HEK293 (cell line): ENCODE data around the gene RPS15.
A peak's percentile ranks its signal among the peaks of the same experiment; 100 is the strongest.

Experiments used
- CTCF ChIA-PET: fragments of 350-600 bp; formaldehyde crosslinking; extraction: SDS; loops from one replicate; lab custom pipeline; 2021; ENCODE audit warnings: antibody characterized with exemption; lab: Yijun Ruan, JAX
- POLR2A ChIA-PET: fragments of 300-600 bp; formaldehyde crosslinking; extraction: SDS; loops from one replicate; lab custom pipeline; 2020; ENCODE audit warnings: antibody characterized with exemption, inconsistent platforms; lab: Yijun Ruan, JAX
- H3K27ac ChIP-seq: fragments of 200-500 bp; sonication (Bioruptor generic); 2 replicates; pipeline ENCODE4 v1.5.1; 2014; ENCODE audit warnings: low read depth, low read length, control low read depth, inconsistent platforms; ENCODE audit errors: extremely low read depth
- H3K36me3 ChIP-seq, 2 experiments: fragments of 200-500 bp in 1 of 2; sonication (Bioruptor generic) in 1 of 2; 1 replicate in 1 of 2; 2 replicates in 1 of 2; pipeline ENCODE4 v1.5.1; 2014 to 2017; ENCODE audit warnings: inconsistent platforms in 2 of 2, low read length in 2 of 2; ENCODE audit not compliant: control insufficient read depth in 2 of 2, insufficient read depth in 1 of 2
- H3K4me1 ChIP-seq: fragments of 200-500 bp; sonication (Bioruptor generic); 2 replicates; pipeline ENCODE4 v1.5.1; 2014; ENCODE audit warnings: mild to moderate bottlenecking, low read length, inconsistent platforms; ENCODE audit not compliant: control insufficient read depth, insufficient read depth
- H3K4me3 ChIP-seq: 2 replicates; pipeline ENCODE4 v1.5.1; 2011; ENCODE audit warnings: low read depth, mild to moderate bottlenecking, control low read depth, low read length, moderate library complexity
- H3K9me3 ChIP-seq: fragments of 200-500 bp; sonication (Bioruptor generic); 2 replicates; pipeline ENCODE4 v1.5.1; 2014; ENCODE audit warnings: low read depth, low read length, inconsistent platforms; ENCODE audit not compliant: control insufficient read depth, insufficient read depth
- GLIS2 ChIP-seq: fragments of 450-650 bp; formaldehyde crosslinking; IDR thresholded peaks from 2 replicates; pipeline ENCODE4 v1.5.1; 2016; ENCODE audit warnings: missing biosample characterization, missing genetic modification characterization
- PBX3 ChIP-seq: sonication (generic); formaldehyde crosslinking; IDR thresholded peaks from 2 replicates; pipeline ENCODE4 v1.8.1; 2022; ENCODE audit warnings: mild to moderate bottlenecking, moderate library complexity, missing genetic modification reagents
- ZBTB17 ChIP-seq: fragments of 450-650 bp; formaldehyde crosslinking; IDR thresholded peaks from 2 replicates; pipeline ENCODE4 v1.5.1; 2016; ENCODE audit warnings: missing biosample characterization, missing genetic modification characterization
- ZBTB20 ChIP-seq: fragments of 450-650 bp; formaldehyde crosslinking; IDR thresholded peaks from 2 replicates; pipeline ENCODE4 v1.5.1; 2016; ENCODE audit warnings: missing biosample characterization, missing genetic modification characterization
- ZBTB26 ChIP-seq: fragments of 450-650 bp; formaldehyde crosslinking; optimal IDR thresholded peaks from 2 replicates; pipeline ENCODE3; 2016; ENCODE audit warnings: missing biosample characterization, mild to moderate bottlenecking, missing genetic modification characterization
- ZBTB48 ChIP-seq: fragments of 450-650 bp; formaldehyde crosslinking; IDR thresholded peaks from 2 replicates; pipeline ENCODE4 v1.5.1; 2016; ENCODE audit warnings: missing biosample characterization, missing genetic modification characterization
- ZNF24 ChIP-seq: fragments of 450-650 bp; formaldehyde crosslinking; IDR thresholded peaks from 2 replicates; pipeline ENCODE4 v1.5.1; 2016; ENCODE audit warnings: missing biosample characterization, missing genetic modification characterization
- ZNF335 ChIP-seq: fragments of 450-650 bp; formaldehyde crosslinking; conservative IDR thresholded peaks from 2 replicates; pipeline ENCODE4 v1.5.1; 2016; ENCODE audit warnings: missing biosample characterization, missing genetic modification characterization
- ZNF600 ChIP-seq: fragments of 450-650 bp; formaldehyde crosslinking; IDR thresholded peaks from 2 replicates; pipeline ENCODE4 v1.5.1; 2016; ENCODE audit warnings: missing biosample characterization, missing genetic modification characterization
- ZNF639 ChIP-seq: fragments of 450-650 bp; formaldehyde crosslinking; IDR thresholded peaks from 2 replicates; pipeline ENCODE4 v1.5.1; 2016; ENCODE audit warnings: missing biosample characterization, missing genetic modification characterization
- ZNF777 ChIP-seq: fragments of 450-650 bp; formaldehyde crosslinking; IDR thresholded peaks from 2 replicates; pipeline ENCODE4 v1.5.1; 2017; ENCODE audit warnings: missing biosample characterization, missing genetic modification characterization, borderline replicate concordance
- TF ChIP-seq, protein P1 (sequence below): fragments of 450-650 bp; formaldehyde crosslinking; conservative IDR thresholded peaks from 2 replicates; pipeline ENCODE4 v1.5.1; 2016; ENCODE audit warnings: low read depth, missing biosample characterization, missing genetic modification characterization
- TF ChIP-seq, protein P2 (sequence below): fragments of 450-650 bp; formaldehyde crosslinking; IDR thresholded peaks from 2 replicates; pipeline ENCODE4 v1.5.1; 2017; ENCODE audit warnings: missing biosample characterization, mild to moderate bottlenecking, missing genetic modification characterization, moderate library complexity
- TF ChIP-seq, protein P3 (sequence below): fragments of 450-650 bp; formaldehyde crosslinking; IDR thresholded peaks from 2 replicates; pipeline ENCODE4 v1.5.1; 2016; ENCODE audit warnings: missing biosample characterization, missing genetic modification characterization
- TF ChIP-seq, protein P4 (sequence below): fragments of 450-650 bp; formaldehyde crosslinking; IDR thresholded peaks from 2 replicates; pipeline ENCODE4 v1.5.1; 2017; ENCODE audit warnings: missing biosample characterization, missing genetic modification characterization
- TF ChIP-seq, protein P5 (sequence below): fragments of 450-650 bp; formaldehyde crosslinking; IDR thresholded peaks from 2 replicates; pipeline ENCODE4 v1.5.1; 2016; ENCODE audit warnings: missing biosample characterization, missing genetic modification characterization

RPS15 gene

DNA sequence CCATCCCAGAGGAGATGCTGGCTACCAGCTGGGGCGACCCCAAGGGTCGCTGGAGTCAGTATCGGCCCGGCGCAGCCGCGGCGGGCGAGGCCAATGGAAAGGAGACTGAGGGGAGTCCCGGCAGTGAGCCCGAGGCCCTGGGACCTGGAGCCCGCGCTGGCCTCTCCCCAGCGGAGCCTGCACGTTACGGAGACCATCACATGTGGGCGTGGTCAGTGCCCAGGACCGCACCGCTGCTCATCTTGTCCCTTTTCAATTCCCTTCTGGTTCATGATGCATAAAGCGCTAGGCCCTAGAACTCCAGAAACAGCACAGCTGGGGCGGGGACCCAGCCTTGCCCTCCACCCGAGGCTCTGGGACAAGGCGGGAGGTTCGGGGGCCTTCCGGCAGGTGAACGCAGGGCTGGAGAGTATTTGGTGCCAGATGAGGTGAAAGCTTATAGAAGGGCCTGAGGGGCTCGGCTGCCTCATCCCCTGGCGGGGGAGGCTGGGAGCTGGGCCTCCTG, 32.9 kb downstream of the RPS15 start:
- Histone ChIP-seq H3K4me1 (peaks cover 12% of the 10 kb centered on the region), H3K27ac (no peak overlapping the region; the same call in 1 of the 2 replicates), H3K4me3 (peak overlapping the region; percentile 28), H3K36me3 (peaks cover 0 to 16% of the 10 kb centered on the region in 2 experiments; a peak in 2 of 3 replicates), H3K9me3 (no peaks in the 10 kb centered on the region)
- ChIA-PET CTCF (interaction anchor here (0.9 to 1.1 kb wide), 2 partner anchors 191 to 205 kb away, joined by 3 to 4 read pairs; no protein-coding TSS in a partner anchor), POLR2A (interaction anchor here (0.9 to 2.2 kb wide), 6 partner anchors 12 to 94 kb away, joined by 3 to 6 read pairs (median 4); no protein-coding TSS in a partner anchor)
- peak; percentile 75 for TF ChIP-seq ZNF600 (tag by site-specific recombination)
- no peak for TF ChIP-seq PBX3 (CRISPR knock-in tag)
- TF ChIP-seq ZNF639, result 0 out of 2 replicates have a peak, but pooled peaks have one; percentile 0
- TF ChIP-seq ZBTB17, result peak; percentile 46
- TF ChIP-seq, protein P1, sequence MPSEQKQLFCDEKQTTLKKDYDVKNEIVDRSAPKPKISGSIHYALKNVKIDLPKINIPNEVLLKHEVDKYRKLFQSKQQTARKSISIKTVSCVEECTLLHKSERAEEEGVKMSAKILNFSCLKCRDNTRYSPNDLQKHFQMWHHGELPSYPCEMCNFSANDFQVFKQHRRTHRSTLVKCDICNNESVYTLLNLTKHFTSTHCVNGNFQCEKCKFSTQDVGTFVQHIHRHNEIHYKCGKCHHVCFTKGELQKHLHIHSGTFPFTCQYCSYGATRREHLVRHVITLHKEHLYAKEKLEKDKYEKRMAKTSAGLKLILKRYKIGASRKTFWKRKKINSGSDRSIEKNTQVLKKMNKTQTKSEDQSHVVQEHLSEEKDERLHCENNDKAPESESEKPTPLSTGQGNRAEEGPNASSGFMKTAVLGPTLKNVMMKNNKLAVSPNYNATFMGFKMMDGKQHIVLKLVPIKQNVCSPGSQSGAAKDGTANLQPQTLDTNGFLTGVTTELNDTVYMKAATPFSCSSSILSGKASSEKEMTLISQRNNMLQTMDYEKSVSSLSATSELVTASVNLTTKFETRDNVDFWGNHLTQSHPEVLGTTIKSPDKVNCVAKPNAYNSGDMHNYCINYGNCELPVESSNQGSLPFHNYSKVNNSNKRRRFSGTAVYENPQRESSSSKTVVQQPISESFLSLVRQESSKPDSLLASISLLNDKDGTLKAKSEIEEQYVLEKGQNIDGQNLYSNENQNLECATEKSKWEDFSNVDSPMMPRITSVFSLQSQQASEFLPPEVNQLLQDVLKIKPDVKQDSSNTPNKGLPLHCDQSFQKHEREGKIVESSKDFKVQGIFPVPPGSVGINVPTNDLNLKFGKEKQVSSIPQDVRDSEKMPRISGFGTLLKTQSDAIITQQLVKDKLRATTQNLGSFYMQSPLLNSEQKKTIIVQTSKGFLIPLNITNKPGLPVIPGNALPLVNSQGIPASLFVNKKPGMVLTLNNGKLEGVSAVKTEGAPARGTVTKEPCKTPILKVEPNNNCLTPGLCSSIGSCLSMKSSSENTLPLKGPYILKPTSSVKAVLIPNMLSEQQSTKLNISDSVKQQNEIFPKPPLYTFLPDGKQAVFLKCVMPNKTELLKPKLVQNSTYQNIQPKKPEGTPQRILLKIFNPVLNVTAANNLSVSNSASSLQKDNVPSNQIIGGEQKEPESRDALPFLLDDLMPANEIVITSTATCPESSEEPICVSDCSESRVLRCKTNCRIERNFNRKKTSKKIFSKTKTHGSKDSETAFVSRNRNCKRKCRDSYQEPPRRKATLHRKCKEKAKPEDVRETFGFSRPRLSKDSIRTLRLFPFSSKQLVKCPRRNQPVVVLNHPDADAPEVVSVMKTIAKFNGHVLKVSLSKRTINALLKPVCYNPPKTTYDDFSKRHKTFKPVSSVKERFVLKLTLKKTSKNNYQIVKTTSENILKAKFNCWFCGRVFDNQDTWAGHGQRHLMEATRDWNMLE, result no peak
- TF ChIP-seq GLIS2 (tag by site-specific recombination), result 0 out of 2 replicates have a peak, but pooled peaks have one; percentile 5
- TF ChIP-seq, protein P2, sequence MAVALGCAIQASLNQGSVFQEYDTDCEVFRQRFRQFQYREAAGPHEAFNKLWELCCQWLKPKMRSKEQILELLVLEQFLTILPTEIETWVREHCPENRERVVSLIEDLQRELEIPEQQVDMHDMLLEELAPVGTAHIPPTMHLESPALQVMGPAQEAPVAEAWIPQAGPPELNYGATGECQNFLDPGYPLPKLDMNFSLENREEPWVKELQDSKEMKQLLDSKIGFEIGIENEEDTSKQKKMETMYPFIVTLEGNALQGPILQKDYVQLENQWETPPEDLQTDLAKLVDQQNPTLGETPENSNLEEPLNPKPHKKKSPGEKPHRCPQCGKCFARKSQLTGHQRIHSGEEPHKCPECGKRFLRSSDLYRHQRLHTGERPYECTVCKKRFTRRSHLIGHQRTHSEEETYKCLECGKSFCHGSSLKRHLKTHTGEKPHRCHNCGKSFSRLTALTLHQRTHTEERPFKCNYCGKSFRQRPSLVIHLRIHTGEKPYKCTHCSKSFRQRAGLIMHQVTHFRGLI (tag by site-specific recombination), result 0 out of 2 replicates have a peak, but pooled peaks have one; percentile 6
- TF ChIP-seq ZBTB48 (tag by site-specific recombination), result 0 out of 2 replicates have a peak, but pooled peaks have one; percentile 49
- peak; percentile 31 for TF ChIP-seq ZBTB26 (tag by site-specific recombination)
- TF ChIP-seq, protein P3, sequence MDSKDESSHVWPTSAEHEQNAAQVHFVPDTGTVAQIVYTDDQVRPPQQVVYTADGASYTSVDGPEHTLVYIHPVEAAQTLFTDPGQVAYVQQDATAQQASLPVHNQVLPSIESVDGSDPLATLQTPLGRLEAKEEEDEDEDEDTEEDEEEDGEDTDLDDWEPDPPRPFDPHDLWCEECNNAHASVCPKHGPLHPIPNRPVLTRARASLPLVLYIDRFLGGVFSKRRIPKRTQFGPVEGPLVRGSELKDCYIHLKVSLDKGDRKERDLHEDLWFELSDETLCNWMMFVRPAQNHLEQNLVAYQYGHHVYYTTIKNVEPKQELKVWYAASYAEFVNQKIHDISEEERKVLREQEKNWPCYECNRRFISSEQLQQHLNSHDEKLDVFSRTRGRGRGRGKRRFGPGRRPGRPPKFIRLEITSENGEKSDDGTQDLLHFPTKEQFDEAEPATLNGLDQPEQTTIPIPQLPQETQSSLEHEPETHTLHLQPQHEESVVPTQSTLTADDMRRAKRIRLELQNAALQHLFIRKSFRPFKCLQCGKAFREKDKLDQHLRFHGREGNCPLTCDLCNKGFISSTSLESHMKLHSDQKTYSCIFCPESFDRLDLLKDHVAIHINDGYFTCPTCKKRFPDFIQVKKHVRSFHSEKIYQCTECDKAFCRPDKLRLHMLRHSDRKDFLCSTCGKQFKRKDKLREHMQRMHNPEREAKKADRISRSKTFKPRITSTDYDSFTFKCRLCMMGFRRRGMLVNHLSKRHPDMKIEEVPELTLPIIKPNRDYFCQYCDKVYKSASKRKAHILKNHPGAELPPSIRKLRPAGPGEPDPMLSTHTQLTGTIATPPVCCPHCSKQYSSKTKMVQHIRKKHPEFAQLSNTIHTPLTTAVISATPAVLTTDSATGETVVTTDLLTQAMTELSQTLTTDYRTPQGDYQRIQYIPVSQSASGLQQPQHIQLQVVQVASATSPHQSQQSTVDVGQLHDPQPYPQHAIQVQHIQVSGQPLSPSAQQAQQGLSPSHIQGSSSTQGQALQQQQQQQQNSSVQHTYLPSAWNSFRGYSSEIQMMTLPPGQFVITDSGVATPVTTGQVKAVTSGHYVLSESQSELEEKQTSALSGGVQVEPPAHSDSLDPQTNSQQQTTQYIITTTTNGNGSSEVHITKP, result peak; percentile 99
- TF ChIP-seq ZNF335 (tag by site-specific recombination), result peak; percentile 93
- TF ChIP-seq ZNF24 (tag by site-specific recombination), result 0 out of 2 replicates have a peak, but pooled peaks have one; percentile 34
- TF ChIP-seq ZBTB20 (tag by site-specific recombination), result peak; percentile 94
- TF ChIP-seq, protein P4, sequence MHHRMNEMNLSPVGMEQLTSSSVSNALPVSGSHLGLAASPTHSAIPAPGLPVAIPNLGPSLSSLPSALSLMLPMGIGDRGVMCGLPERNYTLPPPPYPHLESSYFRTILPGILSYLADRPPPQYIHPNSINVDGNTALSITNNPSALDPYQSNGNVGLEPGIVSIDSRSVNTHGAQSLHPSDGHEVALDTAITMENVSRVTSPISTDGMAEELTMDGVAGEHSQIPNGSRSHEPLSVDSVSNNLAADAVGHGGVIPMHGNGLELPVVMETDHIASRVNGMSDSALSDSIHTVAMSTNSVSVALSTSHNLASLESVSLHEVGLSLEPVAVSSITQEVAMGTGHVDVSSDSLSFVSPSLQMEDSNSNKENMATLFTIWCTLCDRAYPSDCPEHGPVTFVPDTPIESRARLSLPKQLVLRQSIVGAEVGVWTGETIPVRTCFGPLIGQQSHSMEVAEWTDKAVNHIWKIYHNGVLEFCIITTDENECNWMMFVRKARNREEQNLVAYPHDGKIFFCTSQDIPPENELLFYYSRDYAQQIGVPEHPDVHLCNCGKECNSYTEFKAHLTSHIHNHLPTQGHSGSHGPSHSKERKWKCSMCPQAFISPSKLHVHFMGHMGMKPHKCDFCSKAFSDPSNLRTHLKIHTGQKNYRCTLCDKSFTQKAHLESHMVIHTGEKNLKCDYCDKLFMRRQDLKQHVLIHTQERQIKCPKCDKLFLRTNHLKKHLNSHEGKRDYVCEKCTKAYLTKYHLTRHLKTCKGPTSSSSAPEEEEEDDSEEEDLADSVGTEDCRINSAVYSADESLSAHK (tag by site-specific recombination), result no peak
- TF ChIP-seq ZNF777 (tag by site-specific recombination), result no peak
- TF ChIP-seq, protein P5, sequence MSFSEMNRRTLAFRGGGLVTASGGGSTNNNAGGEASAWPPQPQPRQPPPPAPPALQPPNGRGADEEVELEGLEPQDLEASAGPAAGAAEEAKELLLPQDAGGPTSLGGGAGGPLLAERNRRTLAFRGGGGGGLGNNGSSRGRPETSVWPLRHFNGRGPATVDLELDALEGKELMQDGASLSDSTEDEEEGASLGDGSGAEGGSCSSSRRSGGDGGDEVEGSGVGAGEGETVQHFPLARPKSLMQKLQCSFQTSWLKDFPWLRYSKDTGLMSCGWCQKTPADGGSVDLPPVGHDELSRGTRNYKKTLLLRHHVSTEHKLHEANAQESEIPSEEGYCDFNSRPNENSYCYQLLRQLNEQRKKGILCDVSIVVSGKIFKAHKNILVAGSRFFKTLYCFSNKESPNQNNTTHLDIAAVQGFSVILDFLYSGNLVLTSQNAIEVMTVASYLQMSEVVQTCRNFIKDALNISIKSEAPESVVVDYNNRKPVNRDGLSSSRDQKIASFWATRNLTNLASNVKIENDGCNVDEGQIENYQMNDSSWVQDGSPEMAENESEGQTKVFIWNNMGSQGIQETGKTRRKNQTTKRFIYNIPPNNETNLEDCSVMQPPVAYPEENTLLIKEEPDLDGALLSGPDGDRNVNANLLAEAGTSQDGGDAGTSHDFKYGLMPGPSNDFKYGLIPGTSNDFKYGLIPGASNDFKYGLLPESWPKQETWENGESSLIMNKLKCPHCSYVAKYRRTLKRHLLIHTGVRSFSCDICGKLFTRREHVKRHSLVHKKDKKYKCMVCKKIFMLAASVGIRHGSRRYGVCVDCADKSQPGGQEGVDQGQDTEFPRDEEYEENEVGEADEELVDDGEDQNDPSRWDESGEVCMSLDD (tag by site-specific recombination), result 0 out of 2 replicates have a peak, but pooled peaks have one; percentile 53
